22Rv1 (cell line): ENCODE results near the gene MBNL2.

Experiments
- H3K27ac ChIP-seq: fragments of 450-650 bp; 2 replicates; pipeline ENCODE4 v1.5.1; 2017
- CTCF ChIP-seq: fragments of 450-650 bp; IDR thresholded peaks from 2 replicates; pipeline ENCODE4 v1.5.1; 2017; ENCODE audit warnings: mild to moderate bottlenecking
- ZFX ChIP-seq: fragments of 450-650 bp; IDR thresholded peaks from 2 replicates; pipeline ENCODE4 v1.6.1; 2017; ENCODE audit warnings: antibody characterized with exemption, borderline replicate concordance

The MBNL2 gene

GRCh38 chr13:97282705-97283104, 60.6 kb downstream of the MBNL2 start:
- TF ChIP-seq CTCF: no peak
- no peak for TF ChIP-seq ZFX
- no peak overlapping the region for H3K27ac ChIP-seq

- H3K27ac ChIP-seq: no peak overlapping the region
- TF ChIP-seq CTCF: no peak
- no peak for TF ChIP-seq ZFX
Measured at GRCh38 chr13:97283888-97284287, 61.8 kb downstream of the MBNL2 start.

GRCh38 chr13:97284558-97284957, 62.4 kb downstream of the MBNL2 start:
- H3K27ac ChIP-seq: no peak overlapping the region
- TF ChIP-seq CTCF (no peak), ZFX (no peak)

GRCh38 chr13:97285221-97285955, 63.3 kb downstream of the MBNL2 start:
- no peak for TF ChIP-seq CTCF
- no peak for TF ChIP-seq ZFX
- no peak overlapping the region for H3K27ac ChIP-seq

- TF ChIP-seq CTCF (no peak), ZFX (no peak)
- H3K27ac ChIP-seq: no peak overlapping the region
Measured at GRCh38 chr13:97286317-97287046, 64.3 kb downstream of the MBNL2 start.

GRCh38 chr13:97287047-97287383, 64.9 kb downstream of the MBNL2 start:
- H3K27ac ChIP-seq: no peak overlapping the region
- no peak for TF ChIP-seq CTCF
- no peak for TF ChIP-seq ZFX

- no peak overlapping the region for H3K27ac ChIP-seq
- TF ChIP-seq ZFX: no peak
- TF ChIP-seq CTCF: no peak
Measured at GRCh38 chr13:97288486-97288900, 66.4 kb downstream of the MBNL2 start.
